NCI-H345 treated with DMSO at 0.1 percent for 48 hours (cell line): Measurements from ENCODE around the gene DYNLT5.
"Not testable (repeated sequence)": the region's sequence is repeated elsewhere in the genome, so short reads cannot be mapped to it uniquely, and the experiment has no call there.

Source experiments
- DNase-seq: peaks from one replicate; lab custom pipeline; 2025; ENCODE audit not compliant: unreplicated experiment; lab: John Stamatoyannopoulos, UW

Gene DYNLT5

DNA sequence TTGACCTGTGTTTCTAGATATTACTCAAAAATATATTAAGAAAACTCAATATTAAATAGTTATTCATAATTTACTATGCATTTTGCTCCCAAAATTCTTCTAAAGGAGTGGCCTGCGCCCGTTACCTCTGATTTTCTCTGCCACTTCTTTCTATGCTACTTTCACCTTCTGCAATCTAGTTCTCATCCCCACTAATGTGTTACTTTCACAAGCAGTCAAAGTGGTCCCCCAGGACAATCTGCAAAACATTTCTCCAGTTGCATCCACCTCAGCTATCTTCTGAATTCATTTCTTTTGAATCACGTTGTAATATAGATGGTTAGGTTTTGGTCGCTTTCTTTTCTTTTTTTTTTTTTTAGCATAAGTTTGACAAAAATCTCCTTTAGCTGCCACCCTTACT is 35.4 kb downstream of the DYNLT5 start:
- DNase-seq, result no peak

DNA sequence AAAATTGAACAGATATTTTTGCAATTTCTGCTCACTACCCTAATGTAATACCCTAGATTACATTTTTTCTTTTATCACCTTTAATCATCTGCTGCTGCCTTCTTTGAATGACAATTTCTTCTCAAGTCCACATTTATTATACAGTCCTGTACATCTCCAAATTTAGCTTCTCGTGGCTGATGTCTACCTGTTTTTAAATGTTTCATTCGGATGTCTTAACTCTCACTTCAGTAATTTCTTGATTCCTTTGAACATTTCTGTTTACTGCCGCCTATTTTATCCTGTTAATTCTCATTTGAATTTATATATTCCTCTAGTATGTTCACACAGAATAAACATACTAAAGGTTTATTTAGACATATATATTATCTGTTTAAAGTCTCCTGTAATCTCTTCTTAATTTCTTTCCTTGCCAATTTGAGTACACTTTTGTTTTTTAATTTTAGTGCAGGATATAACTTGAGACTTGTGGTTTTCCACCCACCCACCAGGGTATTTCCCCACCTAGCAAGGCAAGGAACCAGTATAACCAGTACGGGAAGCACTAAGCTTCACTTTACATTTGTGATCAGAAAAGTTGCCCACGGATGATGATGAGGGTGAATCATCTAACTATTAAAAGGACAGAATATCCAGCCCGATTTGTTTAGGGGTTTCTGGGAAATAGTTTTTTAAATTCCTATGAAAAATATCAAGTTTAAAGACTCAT is 36.1 kb downstream of the DYNLT5 start:
- DNase-seq, result no peak

DNA sequence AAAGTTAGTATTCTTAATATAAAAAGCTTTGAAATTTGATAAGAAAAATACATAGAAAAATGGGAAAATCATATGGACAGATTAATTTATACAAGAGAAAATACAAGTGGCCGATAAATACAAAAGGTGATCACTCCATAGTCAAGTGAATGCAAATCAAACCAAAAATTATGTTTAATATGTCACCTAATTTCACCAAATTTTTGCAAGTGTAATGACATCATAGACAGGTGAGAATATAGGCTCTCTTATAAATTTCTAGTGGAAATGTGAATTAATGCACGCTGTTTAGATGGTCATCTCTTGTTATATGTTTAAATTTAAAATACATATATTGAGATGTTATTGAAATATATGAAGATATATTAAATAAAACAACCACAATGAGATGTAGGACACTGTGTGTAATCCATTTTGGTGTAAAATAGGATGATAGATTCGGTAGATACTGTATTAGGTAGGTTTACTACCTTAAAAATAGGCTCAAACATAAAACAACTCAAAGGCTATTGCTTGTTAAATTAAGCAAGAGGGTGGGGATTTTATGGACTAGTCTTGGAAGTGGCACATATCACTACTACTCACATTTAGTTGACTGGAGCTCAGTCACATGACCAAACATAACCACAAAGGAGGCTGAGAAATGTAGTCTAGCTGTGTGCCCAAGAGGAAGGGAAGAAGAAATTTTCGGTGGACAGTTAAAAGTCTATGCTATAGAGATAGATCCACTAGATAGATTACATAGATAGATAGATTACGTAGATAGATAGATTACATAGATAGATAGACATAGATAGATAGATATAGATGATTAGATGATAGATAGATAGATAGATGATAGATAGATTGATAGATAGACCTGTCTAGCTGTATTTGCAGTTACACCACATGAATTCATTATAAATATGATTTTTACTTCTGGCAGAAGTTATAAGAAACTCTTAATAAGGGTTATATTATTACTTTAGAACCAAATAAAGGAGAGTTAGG is 39.7 kb downstream of the DYNLT5 start:
- DNase-seq, result no peak

DNA sequence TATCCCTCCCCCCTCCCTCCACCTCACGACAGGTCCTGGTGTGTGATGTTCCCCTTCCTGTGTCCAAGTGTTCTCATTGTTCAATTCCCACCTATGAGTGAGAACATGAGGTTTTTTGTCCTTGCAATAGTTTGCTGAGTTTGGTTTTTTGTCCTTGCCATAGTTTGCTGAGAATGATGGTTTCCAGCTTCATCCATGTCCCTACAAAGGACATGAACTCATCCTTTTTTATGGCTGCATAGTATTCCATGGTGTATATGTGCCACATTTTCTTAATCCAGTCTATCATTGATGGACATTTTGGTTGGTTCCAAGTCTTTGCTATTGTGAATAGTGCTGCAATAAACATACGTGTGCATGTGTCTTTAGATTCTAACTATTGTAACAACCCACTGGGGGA is 43.6 kb downstream of the DYNLT5 start:
- not testable (repeated sequence) for DNase-seq

DNA sequence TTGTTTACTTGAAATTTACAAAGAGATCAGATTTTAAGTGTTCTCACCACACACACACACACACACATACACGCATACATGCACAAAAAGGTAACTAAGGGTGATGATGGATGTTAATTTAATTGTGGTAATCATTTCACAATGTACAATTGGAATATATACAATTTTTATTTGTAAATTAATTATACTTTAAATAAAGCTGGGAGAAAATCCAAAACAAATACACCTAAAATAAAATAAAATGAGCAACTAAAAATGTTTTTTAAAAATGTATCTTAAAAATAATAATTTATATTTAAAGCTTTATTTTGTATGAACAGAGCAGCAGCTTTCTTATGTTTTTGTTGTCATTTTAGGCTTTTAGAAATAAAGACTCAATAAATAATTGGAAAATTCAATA is 57.0 kb downstream of the DYNLT5 start:
- no peak for DNase-seq

DNA sequence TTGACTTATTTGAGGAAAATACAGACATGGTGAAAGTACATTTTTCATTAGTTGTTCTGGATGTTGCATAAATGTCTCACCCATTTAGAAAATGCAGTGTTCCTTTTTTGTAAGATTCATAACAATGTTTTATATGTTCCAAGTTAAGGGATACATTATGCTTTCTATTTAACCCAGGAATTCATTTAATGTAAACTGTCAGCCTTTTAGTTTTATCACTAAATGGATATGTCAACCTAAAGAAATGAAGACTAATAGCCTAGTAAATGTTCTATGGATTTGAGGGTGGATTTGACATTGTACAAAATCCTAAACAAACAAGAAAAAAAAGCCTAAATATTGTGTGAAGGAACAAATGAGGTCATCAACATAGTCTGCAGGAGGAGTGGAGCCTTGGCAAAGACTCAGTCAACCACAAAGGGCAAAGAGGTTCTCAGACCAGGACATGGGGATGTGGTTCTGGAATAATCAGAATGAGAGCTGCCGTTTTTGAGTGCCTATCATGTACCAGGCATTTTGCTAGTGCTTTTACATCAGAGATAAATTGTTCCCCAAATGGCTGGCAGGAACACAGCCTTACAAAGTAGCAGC is 57.6 kb downstream of the DYNLT5 start:
- DNase-seq, result no peak

DNA sequence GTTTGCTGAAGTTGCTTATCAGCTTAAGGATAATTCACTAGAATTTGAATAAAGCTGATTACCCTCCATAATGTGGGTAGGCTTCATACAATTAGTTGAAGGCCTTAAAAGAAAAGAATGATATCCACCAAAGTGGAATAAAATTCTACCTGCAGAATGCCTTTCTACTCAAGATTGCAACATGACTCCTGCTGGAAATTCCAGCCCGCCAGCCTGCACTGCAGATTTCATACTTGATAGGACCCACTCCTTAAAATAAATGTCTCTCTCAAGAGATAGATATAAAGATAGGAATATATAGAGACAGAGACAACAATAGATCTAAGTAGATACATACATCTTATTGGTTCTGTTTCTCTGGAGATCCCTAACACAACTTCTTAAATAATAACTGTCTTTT is 72.5 kb downstream of the DYNLT5 start:
- DNase-seq, result no peak
